Lower leg skin (tissue), 4 donors: ENCODE data around the gene CEP112. TPM values are rescaled to one million over a fixed set of nuclear protein-coding genes. Genes with fewer than 3 reads are reported as not detected.
"Not testable (repeated sequence)": the region's sequence is repeated elsewhere in the genome, so short reads cannot be mapped to it uniquely, and the experiment has no call there.

Source experiments
- DNase-seq, 2 donors: peaks; one replicate each; pipeline ENCODE4 v3.0.0-alpha.2; 2019; ENCODE audit warnings: low spot score in 2 of 2
- H3K4me3 ChIP-seq: fragments of 200-600 bp; sonication (generic); 2 replicates; pipeline ENCODE4 v1.5.1; 2017; ENCODE audit warnings: mild to moderate bottlenecking, low read depth; ENCODE audit not compliant: poor library complexity, severe bottlenecking
- POLR2A ChIP-seq, 2 donors: fragments of 450-650 bp; IDR thresholded peaks; one replicate each; pipeline ENCODE4 v1.6.1; 2016 to 2017; ENCODE audit warnings: antibody characterized with exemption in 2 of 2, mild to moderate bottlenecking in 1 of 2, moderate library complexity in 1 of 2
- WGBS, 2 donors: methylation state at CpG; one replicate each; pipeline ENCODE4 v1.1.5; 2018; 5-methylcytosine and 5-hydroxymethylcytosine counted together
- intact Hi-C: fragments of 100-400 bp; cut with DNase I; formaldehyde crosslinking; loops from one replicate; pipeline ENCODE4 v1.15.0; 2023; ENCODE audit warnings: low total_unique reads
- total RNA-seq, 4 donors: library from RNA; depleted of rRNA; stranded (reverse); fragments of >200 nt; gene quantifications; one replicate each; pipeline ENCODE4 v1.1.0, GENCODE V29; 2016
- TF ChIP-seq, protein P1 (sequence below), 3 donors: fragments of 450-650 bp; IDR thresholded peaks; one replicate each; pipeline ENCODE4 v1.5.1; 2016; ENCODE audit warnings: antibody characterized with exemption in 3 of 3, mild to moderate bottlenecking in 3 of 3, moderate library complexity in 2 of 3

CEP112 gene
- total RNA-seq, 4 donors from 2014 or later = 1.6 to 7.6 (median 3.6) TPM

DNA sequence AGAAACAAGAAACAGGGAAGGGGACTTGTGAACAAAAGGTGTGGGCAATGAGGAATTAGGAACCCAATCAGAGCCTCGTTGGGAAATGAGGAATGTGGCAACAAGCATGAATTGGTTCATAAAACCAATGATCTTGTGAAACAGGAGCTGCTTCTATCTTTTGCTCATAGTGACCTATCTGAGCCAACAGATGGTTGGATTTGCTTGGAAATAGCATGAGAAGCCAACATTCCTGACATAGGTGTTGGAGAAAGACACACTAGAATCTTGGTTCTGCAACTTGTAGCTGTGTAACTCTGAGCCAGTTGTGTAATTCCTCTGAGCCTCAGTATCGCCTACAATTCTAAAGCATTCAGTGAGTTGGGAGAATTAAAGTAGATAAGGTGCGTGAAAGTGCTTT lies 378.6 kb downstream of the CEP112 start:
- 72 to 80% methylated on average over 3 of the region's 3 CpGs for WGBS, 2 donors
- no peak for DNase-seq
- no peak overlapping the region for H3K4me3 ChIP-seq
- TF ChIP-seq POLR2A (IDR thresholded peaks at IDR 0.05) = no peak
- TF ChIP-seq, protein P1, sequence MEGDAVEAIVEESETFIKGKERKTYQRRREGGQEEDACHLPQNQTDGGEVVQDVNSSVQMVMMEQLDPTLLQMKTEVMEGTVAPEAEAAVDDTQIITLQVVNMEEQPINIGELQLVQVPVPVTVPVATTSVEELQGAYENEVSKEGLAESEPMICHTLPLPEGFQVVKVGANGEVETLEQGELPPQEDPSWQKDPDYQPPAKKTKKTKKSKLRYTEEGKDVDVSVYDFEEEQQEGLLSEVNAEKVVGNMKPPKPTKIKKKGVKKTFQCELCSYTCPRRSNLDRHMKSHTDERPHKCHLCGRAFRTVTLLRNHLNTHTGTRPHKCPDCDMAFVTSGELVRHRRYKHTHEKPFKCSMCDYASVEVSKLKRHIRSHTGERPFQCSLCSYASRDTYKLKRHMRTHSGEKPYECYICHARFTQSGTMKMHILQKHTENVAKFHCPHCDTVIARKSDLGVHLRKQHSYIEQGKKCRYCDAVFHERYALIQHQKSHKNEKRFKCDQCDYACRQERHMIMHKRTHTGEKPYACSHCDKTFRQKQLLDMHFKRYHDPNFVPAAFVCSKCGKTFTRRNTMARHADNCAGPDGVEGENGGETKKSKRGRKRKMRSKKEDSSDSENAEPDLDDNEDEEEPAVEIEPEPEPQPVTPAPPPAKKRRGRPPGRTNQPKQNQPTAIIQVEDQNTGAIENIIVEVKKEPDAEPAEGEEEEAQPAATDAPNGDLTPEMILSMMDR (IDR thresholded peaks at IDR 0.05) = no peak
- intact Hi-C loops = no loop called here

DNA sequence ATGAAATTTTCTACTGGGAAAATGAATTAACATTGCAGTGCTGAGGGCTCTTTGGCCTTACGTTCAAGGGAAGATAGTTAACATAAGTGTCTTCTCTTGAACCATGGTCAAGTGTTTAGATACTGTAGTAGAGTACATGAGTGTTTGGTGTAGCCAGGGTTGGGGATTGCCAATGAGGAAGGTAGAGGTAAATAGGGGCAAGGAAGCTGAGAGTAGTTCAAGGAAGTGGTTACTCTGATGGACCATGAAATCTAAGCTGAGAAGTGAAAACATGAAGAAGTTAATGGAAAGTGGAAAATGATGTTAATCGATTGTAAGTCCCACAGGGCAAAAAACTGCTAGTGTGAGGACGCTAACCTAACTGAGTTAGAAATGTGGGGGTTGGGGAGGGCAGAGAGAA lies 380.9 kb downstream of the CEP112 start:
- no peak for TF ChIP-seq POLR2A (IDR thresholded peaks at IDR 0.05)
- H3K4me3 ChIP-seq = no peak overlapping the region
- no peak for DNase-seq
- WGBS, 2 donors = 64 to 67% methylated on average over 3 of the region's 3 CpGs
- intact Hi-C loops = no loop called here

DNA sequence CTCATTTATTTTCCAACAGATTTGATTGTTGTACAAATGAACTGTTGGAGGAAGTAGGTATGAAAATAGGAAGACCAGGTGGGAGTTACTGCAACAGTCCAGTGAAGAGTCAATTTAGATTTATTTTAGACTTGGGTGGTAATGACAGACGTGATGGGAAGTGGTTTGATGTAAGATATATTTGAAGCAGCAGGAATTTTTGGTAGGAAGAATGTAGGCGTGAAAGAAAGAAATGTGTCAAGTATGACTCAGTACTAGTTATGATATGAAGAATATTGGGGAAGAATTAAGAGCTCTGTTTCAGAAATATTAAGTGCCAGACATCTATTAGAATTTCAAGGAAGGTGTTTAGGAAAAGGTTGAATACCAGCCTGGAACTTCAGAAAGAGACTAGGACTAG lies 382.6 kb downstream of the CEP112 start:
- 63 to 73% methylated on average over 2 of the region's 2 CpGs for WGBS, 2 donors
- intact Hi-C loops = no loop called here
- no peak overlapping the region for H3K4me3 ChIP-seq
- DNase-seq = no peak
- TF ChIP-seq POLR2A (IDR thresholded peaks at IDR 0.05) = no peak
- TF ChIP-seq, protein P1 (IDR thresholded peaks at IDR 0.05) = no peak

DNA sequence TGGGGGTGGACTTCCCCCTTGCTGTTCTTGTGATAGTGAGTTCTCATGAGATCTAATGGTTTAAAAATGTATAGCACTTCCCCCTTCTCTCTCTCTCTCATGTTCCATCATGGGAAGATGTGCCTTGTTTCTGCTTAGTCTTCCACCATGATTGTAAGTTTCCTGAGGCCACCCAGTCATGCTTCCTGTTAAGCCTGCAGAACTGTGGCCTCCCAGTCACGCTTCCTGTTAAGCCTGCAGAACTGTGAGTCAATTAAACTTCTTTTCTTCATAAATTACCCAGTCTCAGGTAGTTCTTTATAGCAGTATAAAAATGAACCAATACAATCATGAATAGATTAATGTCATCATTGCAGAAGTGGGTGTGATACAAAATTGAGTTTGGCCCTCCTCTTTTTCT lies 383.4 kb downstream of the CEP112 start:
- intact Hi-C loops, H3K4me3 ChIP-seq, DNase-seq: not testable (repeated sequence)
- 91 to 95% methylated on average over 1 of the region's 1 CpG for WGBS, 2 donors

DNA sequence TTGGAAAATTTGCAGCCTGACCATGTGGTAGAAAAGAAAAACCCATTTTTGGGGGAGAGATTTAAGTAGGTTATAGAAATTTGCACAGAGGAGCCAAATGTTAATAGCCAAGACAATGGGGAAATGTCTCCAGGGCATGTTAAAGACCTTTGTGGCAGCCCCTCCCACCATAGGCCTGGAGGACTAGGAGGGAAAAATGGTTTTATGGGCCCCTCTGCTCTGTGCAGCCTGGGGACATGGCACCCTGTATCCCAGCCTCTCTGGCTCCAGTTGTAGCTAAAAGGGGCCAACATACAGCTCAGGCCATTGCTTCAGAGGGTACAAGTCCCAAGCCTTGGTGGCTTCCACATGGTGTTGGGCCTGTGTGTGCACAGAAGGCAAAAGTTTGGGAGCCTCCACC lies 384.6 kb downstream of the CEP112 start:
- no peak for TF ChIP-seq POLR2A (IDR thresholded peaks at IDR 0.05)
- TF ChIP-seq, protein P1 (IDR thresholded peaks at IDR 0.05) = no peak
- H3K4me3 ChIP-seq = no peak overlapping the region
- intact Hi-C loops = no loop called here
- DNase-seq = no peak

DNA sequence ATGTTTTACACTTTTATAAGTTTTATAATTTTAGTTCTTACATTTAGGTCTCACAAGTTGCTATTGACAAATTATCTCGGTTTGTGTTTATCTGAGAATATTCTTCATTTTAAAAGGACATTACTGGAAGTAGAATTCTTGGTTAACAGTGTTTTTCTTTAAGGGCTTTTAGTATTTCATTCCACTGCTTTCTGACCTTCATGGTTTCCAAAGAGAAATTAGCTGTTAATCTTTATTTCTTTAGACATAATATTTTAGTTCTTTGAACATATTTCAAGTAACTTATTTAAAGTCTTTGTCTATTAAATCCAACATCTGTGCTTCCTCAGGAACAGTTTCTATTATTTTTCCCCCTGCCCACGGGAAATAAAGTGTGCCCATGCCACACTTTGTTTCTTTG lies 390.4 kb downstream of the CEP112 start:
- no peak for DNase-seq
- WGBS, 2 donors = 94 to 95% methylated on average over 2 of the region's 2 CpGs
- TF ChIP-seq POLR2A (IDR thresholded peaks at IDR 0.05) = no peak
- TF ChIP-seq, protein P1 (IDR thresholded peaks at IDR 0.05) = no peak
- H3K4me3 ChIP-seq = no peak overlapping the region
- intact Hi-C loops = no loop called here

DNA sequence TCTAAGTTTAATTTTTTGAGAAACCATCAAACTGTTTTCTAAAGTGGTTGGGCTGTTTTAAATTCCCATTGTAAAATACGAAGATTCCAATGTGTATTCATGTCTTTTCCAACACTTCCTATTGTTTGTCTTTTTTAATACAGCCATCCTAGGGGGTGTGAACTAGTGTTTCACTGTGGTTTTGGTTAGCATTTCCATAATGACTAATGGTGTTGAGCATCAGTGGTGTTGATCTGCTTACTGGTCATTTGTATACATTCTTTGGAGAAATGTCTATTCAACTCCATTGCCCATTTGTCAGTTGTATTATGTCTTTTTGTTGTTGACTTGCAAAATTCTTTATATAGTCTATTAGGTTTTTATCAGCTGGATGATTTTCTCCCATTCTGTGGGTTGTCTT lies 391.3 kb downstream of the CEP112 start:
- 94 to 96% methylated on average over 1 of the region's 1 CpG for WGBS, 2 donors
- H3K4me3 ChIP-seq = no peak overlapping the region
- no peak for DNase-seq
- intact Hi-C loops = no loop called here
- TF ChIP-seq POLR2A (IDR thresholded peaks at IDR 0.05) = no peak
- TF ChIP-seq, protein P1 (IDR thresholded peaks at IDR 0.05) = no peak
